Measurements from ENCODE around the gene TRIM72.

DNA sequence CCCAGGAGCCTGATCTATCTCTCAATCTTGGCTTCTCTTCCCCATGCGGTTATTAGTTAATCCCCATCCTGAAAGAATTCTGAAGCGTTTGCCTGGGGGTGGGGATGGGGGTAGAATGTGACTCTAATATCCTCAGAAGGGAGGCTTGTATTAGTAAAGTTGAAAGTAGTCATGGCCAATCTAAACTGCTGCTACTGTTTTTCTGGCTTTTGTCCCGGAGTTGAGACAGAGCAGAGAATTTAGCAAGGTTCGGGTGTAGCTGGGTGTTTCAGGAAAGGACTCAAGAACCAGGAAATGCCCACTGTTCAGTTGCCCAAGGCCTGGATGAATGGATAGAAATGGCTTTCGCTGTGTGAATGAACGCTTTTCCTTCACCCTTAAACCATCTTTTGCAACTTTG is 28.3 kb downstream of the TRIM72 start:
- no peak for TF ChIP-seq EZH2 (IDR thresholded peaks at IDR 0.05; ENCODE audit: borderline replicate concordance, low read depth, low read length)
- TF ChIP-seq ZNF384 (IDR thresholded peaks at IDR 0.05; ENCODE audit: low read depth, low read length) = no peak
- TF ChIP-seq CBX3 (IDR thresholded peaks at IDR 0.05; ENCODE audit: borderline replicate concordance in 1 of 2, low read length in 2 of 2) = no peak
- no peak for TF ChIP-seq XRCC5 (IDR thresholded peaks at IDR 0.05; ENCODE audit: low read depth, low read length)
- TF ChIP-seq, protein P1, sequence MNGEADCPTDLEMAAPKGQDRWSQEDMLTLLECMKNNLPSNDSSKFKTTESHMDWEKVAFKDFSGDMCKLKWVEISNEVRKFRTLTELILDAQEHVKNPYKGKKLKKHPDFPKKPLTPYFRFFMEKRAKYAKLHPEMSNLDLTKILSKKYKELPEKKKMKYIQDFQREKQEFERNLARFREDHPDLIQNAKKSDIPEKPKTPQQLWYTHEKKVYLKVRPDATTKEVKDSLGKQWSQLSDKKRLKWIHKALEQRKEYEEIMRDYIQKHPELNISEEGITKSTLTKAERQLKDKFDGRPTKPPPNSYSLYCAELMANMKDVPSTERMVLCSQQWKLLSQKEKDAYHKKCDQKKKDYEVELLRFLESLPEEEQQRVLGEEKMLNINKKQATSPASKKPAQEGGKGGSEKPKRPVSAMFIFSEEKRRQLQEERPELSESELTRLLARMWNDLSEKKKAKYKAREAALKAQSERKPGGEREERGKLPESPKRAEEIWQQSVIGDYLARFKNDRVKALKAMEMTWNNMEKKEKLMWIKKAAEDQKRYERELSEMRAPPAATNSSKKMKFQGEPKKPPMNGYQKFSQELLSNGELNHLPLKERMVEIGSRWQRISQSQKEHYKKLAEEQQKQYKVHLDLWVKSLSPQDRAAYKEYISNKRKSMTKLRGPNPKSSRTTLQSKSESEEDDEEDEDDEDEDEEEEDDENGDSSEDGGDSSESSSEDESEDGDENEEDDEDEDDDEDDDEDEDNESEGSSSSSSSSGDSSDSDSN (IDR thresholded peaks at IDR 0.05; ENCODE audit: borderline replicate concordance in 1 of 2, low read depth in 2 of 2, low read length in 2 of 2) = no peak
- no peak for TF ChIP-seq BRCA1 (IDR thresholded peaks at IDR 0.05)
- no peak for TF ChIP-seq BRCA1 (CRISPR knock-in tag; IDR thresholded peaks at IDR 0.05)
- TF ChIP-seq, protein P2, sequence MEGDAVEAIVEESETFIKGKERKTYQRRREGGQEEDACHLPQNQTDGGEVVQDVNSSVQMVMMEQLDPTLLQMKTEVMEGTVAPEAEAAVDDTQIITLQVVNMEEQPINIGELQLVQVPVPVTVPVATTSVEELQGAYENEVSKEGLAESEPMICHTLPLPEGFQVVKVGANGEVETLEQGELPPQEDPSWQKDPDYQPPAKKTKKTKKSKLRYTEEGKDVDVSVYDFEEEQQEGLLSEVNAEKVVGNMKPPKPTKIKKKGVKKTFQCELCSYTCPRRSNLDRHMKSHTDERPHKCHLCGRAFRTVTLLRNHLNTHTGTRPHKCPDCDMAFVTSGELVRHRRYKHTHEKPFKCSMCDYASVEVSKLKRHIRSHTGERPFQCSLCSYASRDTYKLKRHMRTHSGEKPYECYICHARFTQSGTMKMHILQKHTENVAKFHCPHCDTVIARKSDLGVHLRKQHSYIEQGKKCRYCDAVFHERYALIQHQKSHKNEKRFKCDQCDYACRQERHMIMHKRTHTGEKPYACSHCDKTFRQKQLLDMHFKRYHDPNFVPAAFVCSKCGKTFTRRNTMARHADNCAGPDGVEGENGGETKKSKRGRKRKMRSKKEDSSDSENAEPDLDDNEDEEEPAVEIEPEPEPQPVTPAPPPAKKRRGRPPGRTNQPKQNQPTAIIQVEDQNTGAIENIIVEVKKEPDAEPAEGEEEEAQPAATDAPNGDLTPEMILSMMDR (IDR thresholded peaks at IDR 0.05 in 2 of 3, conservative IDR thresholded peaks at IDR 0.05 in 1 of 3; ENCODE audit: insufficient read depth in 2 of 3, low read depth in 1 of 3, low read length in 3 of 3) = no peak
- TF ChIP-seq U2AF2 (optimal IDR thresholded peaks at IDR 0.05; ENCODE audit: low read depth, low read length) = no peak
- no peak for TF ChIP-seq TBP (optimal IDR thresholded peaks at IDR 0.05; ENCODE audit: low read depth, low read length)
- TF ChIP-seq MAFF (IDR thresholded peaks at IDR 0.05; ENCODE audit: low read length) = no peak
- TF ChIP-seq BHLHE40 (IDR thresholded peaks at IDR 0.05; ENCODE audit: low read length) = no peak
- no peak for TF ChIP-seq TAF1 (IDR thresholded peaks at IDR 0.05; ENCODE audit: control insufficient read depth, extremely low read depth, insufficient read depth, low read length, severe bottlenecking)
- TF ChIP-seq ZNF274 (IDR thresholded peaks at IDR 0.05; ENCODE audit: borderline replicate concordance, low read depth, low read length) = no peak

Measured in K562 (cell line).